HPDE6-E6E7 (cell line): ENCODE data around the gene RAB35.
"Not testable (repeated sequence)": the region's sequence is repeated elsewhere in the genome, so short reads cannot be mapped to it uniquely, and the experiment has no call there.

Source experiments
- DNase-seq: peaks from one replicate; pipeline ENCODE4 v3.0.0; 2011; ENCODE audit warnings: missing footprints; ENCODE audit errors: extremely low spot score

RAB35 gene

DNA sequence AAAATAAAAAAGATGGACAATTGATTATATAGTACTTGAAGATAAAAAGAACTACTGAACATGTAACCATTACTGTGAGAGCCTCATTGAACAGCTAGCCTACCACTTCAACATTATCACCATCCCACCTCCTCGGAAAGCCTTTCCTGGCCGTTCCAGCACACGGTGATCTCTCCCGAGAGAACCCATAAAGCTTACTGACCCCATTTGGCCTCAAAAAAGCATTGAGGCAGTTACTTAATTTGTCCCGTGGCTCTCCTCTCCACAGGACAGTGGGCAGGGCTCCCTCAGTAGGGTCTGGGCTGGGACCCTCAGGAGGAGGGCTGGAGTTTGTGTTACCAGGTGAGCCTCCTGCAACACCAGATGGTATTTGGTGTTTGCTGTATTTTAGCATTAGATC is 55.8 kb downstream of the RAB35 start:
- DNase-seq: no peak

DNA sequence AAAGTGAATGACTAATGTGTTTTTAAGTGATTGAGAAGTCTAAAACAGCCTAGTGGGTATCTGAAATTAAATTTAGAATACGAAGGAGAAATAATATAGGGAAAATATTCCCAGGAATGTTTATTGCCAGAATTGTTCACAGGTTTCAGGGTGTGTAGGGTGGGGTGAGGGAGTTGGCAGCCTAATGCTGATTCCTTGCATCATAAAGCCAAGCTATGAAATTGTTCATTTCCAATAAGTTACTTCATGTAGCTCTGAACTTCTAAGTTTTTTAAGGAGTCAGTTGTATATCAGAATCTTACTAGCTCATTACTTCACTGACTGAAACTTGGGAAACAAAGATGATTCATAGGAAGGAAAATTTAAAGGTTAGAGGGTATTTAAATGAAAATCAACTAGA is 56.4 kb downstream of the RAB35 start:
- no peak for DNase-seq

DNA sequence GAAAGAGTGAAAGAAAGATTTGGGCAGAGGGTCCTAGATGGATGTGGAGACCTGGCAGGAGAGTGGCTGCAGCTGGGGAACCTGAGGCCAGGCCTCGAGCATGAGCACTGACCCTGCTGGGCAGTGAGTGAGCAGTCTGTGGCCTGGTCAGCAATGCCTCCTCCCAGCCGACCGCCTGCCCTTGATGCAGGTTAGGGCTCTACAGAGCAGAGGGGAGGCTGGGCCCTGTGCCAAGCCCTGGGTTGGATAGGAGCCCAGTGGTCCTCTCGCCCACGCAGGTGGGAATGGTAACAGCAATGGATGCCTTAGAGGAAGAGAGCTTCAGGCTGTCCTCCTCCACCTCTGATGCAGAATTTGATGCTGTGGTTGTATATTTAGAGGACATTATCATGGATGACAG is 59.8 kb downstream of the RAB35 start:
- DNase-seq: no peak

DNA sequence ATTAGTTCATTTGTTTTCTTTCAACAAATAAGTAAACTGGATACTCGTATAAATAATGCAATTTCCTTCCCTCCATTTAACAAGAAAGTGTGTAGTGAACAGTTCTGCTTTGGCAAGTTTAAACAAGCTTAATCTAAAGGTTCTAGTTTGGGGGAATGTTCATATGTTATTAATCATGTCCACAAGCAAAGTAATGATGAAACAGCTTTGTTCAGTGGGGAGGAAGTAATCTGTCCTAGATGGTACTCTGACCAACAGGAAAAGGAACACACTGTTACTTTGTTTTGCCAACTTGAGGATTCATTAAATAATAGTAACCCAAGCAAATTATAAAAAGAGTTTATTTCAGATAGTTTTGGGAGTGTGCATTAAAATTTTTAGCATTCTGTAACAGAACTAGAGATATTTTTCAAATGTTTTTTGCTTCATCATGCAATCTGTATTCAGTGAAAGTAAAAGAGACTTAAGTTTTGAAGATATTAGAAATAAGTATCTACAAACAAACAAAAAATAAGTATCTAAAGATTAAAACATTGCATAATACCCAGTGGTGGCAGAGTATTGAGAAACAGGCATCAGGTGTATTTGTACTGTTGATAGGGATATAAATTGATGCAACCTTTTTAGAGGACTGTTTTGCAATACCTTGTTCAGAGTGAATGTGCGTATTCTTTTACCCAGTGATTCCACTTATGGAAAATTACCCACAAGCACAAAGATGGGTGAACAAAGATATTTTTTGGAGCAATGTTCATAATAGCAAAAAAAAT is 61.1 kb downstream of the RAB35 start:
- peak; percentile 53 for DNase-seq

DNA sequence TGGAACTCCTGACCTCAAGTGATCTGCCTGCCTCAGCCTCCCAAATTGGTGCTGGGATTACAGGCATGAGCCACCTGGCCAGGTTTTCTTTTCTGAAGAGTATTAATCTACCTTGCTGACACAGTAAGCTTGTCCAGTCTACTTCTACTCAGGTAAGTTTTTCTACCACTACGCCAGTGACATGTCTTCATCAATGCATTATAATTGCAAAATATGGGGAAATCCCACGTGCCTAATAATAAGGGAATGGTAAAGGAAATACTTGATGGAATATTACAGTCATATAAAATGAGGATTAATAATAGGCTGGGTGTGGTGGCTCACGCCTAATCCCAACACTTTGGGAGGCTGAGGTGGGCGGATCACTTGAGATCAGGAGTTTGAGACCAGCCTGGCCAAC is 62.3 kb downstream of the RAB35 start:
- DNase-seq: no peak

DNA sequence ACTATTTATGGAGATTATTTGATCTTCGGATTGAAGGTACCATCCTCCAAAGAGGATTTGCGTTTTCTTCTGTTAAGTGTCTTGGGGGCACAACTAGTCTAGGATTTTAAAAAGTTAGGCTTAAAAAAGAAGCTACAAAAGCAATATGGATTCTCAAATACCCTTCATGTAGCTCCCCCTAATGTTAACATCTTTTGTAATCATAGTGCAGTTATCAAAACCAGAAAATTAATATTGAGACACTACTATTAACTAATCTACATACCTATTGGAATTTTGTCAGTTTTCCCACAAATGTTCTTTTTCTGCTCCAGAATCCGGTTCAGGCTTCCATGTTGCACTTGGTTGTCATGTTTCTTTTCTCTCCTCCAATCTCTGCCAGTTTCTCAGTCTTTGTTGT is 65.0 kb downstream of the RAB35 start:
- no peak for DNase-seq

DNA sequence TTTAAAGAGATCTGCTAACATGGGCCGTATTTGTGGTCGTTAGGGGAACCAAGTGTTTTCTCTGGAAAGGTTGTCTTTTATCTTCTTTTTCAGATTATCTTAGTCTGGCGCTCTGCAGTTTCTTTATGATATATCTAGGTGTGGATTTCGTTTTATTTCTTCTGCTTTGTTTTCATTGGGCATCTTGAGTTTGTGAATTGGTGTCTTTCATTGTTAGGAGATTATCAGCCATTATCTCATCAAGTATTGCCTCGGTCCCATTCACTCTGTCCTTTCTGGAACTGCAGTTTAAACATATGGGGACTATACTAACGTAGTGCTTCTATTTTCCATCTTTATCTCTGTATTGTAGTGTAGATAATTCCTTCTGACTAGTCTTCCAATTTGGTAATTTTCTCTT is 67.1 kb downstream of the RAB35 start:
- DNase-seq: no peak

DNA sequence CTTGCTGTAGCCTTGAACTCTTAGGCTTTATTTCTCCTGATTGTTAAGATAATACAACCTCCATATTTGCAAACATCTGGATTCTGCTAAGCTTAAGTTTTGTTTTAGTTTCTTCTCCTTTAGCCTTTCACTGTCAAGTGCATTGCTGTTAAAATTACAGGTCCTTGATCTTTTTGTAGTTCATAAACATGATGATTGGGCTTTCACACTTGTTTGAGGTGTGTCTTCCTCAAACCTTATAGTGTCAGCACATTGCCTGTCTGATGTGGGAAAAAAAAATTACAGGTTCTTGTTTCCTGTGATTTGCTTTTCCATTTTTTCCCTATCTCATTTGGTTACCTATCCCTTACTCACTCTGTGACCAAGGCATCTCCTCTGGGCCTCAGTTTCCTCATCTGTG is 68.3 kb downstream of the RAB35 start:
- no peak for DNase-seq

DNA sequence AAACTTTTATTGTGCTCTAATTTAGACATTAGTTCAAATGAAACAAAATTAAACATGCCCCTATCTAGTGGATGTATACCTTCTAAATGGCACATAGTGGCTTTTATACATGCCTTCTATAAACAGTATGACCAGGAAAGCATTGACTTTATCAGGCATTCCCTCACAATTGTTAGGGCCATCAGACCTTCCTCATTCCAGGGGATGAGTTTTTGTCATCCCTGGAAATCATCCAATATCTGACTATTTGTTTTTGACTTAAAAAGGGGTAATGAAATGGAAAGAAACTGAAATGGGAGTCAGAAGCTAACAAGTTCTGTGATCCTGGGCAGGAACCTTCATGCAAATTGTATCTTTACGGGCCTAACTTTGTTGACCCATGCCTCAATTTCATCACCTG is 69.5 kb downstream of the RAB35 start:
- no peak for DNase-seq

DNA sequence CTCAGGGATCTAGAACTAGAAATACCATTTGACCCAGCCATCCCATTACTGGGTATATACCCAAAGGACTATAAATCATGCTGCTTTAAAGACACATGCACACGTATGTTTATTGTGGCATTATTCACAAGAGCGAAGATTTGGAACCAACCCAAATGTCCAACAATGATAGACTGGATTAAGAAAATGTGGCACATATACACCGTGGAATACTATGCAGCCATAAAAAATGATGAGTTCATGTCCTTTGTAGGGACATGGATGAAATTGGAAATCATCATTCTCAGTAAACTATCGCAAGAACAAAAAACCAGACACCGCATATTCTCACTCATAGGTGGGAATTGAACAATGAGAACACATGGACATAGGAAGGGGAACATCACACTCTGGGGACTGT is 71.2 kb downstream of the RAB35 start:
- not testable (repeated sequence) for DNase-seq
